Stimulated activated naive CD8-positive, alpha-beta T cell treated with anti-CD3 and anti-CD28 coated beads, Interleukin-15, Interleukin-2, amounts not matched to agents 100 ng/mL and 50 ng/mL, for 24 hours (primary cell): ENCODE data around the gene RELA.
"Not testable (repeated sequence)": the region's sequence is repeated elsewhere in the genome, so short reads cannot be mapped to it uniquely, and the experiment has no call there.

Experiments
- H3K27ac Mint-ChIP-seq: one replicate; pipeline ENCODE4 v1.8.0; 2021; ENCODE audit warnings: mild to moderate bottlenecking, mixed read lengths
- H3K27me3 Mint-ChIP-seq: one replicate; pipeline ENCODE4 v1.8.0; 2021; ENCODE audit warnings: mixed read lengths
- H3K36me3 Mint-ChIP-seq: one replicate; pipeline ENCODE4 v1.8.0; 2021; ENCODE audit warnings: low read depth, mixed read lengths
- H3K4me1 Mint-ChIP-seq: one replicate; pipeline ENCODE4 v1.8.0; 2021; ENCODE audit warnings: low read depth, mixed read lengths
- H3K4me3 Mint-ChIP-seq: one replicate; pipeline ENCODE4 v1.8.0; 2021; ENCODE audit warnings: mild to moderate bottlenecking, mixed read lengths
- H3K9me3 Mint-ChIP-seq: one replicate; pipeline ENCODE4 v1.8.0; 2021; ENCODE audit warnings: mixed read lengths

The RELA gene

GRCh38 chr11:65662799-65663638, at the start of gene RELA:
Gene RELA (minus strand): TSS chr11:65662916. CDS start chr11:65662832, 84 bp downstream.
- peak within 1 kb of the TSS; percentile 86 for H3K4me3 Mint-ChIP-seq
- no peaks in the 10 kb centered on the region for H3K9me3 Mint-ChIP-seq
- H3K4me1 Mint-ChIP-seq, result peaks cover 33% of the 10 kb centered on the region
- no peaks in the 10 kb centered on the region for H3K27me3 Mint-ChIP-seq
- H3K36me3 Mint-ChIP-seq, result peaks cover 33% of the 10 kb centered on the region
- H3K27ac Mint-ChIP-seq, result peak within 1 kb of the TSS; percentile 96

GRCh38 chr11:65711785-65712632, 49.3 kb upstream of the RELA start, which contains the start of gene KAT5:
Gene KAT5 (plus strand): TSS chr11:65712252. CDS start chr11:65712268, 16 bp downstream.
- H3K4me1 Mint-ChIP-seq, result peaks cover 32% of the 10 kb centered on the region
- H3K27me3 Mint-ChIP-seq, result no peaks in the 10 kb centered on the region
- H3K9me3 Mint-ChIP-seq, result no peaks in the 10 kb centered on the region
- peak within 1 kb of the TSS; percentile 89 for H3K4me3 Mint-ChIP-seq
- H3K27ac Mint-ChIP-seq, result peak within 1 kb of the TSS; percentile 99
- peaks cover 33% of the 10 kb centered on the region for H3K36me3 Mint-ChIP-seq

- Mint-ChIP-seq H3K4me1 (peaks cover 39% of the 10 kb centered on the region), H3K9me3 (no peaks in the 10 kb centered on the region), H3K36me3 (peaks cover 20% of the 10 kb centered on the region), H3K27me3 (no peaks in the 10 kb centered on the region), H3K27ac (peak overlapping the region; percentile 58), H3K4me3 (no peak overlapping the region)
These were observed 47.7 kb upstream of the RELA start for GRCh38 chr11:65710421-65710820.

- Mint-ChIP-seq H3K27me3 (no peaks in the 10 kb centered on the region), H3K4me3 (no peak overlapping the region), H3K9me3 (no peaks in the 10 kb centered on the region), H3K36me3 (peaks cover 14% of the 10 kb centered on the region), H3K27ac (no peak overlapping the region), H3K4me1 (peaks cover 39% of the 10 kb centered on the region)
These were observed 46.9 kb upstream of the RELA start for GRCh38 chr11:65709661-65710060.

GRCh38 chr11:65708451-65708850, 45.7 kb upstream of the RELA start:
- Mint-ChIP-seq H3K4me3 (no peak overlapping the region), H3K36me3 (peaks cover 3% of the 10 kb centered on the region), H3K9me3 (no peaks in the 10 kb centered on the region), H3K27me3 (no peaks in the 10 kb centered on the region), H3K27ac (no peak overlapping the region), H3K4me1 (peaks cover 31% of the 10 kb centered on the region)

- H3K4me3 Mint-ChIP-seq, H3K27ac Mint-ChIP-seq, H3K27me3 Mint-ChIP-seq, H3K36me3 Mint-ChIP-seq, H3K9me3 Mint-ChIP-seq: not testable (repeated sequence)
- H3K4me1 Mint-ChIP-seq, result peaks cover 22% of the 10 kb centered on the region
These were observed 44.3 kb upstream of the RELA start for GRCh38 chr11:65707002-65707401.

- not testable (repeated sequence) for H3K27ac Mint-ChIP-seq, H3K36me3 Mint-ChIP-seq, H3K27me3 Mint-ChIP-seq, H3K4me3 Mint-ChIP-seq, H3K9me3 Mint-ChIP-seq
- peaks cover 18% of the 10 kb centered on the region for H3K4me1 Mint-ChIP-seq
These were observed 43.6 kb upstream of the RELA start for GRCh38 chr11:65706303-65706763.

GRCh38 chr11:65703846-65704245, 41.1 kb upstream of the RELA start:
- Mint-ChIP-seq H3K27ac (no peak overlapping the region), H3K4me1 (peaks cover 8% of the 10 kb centered on the region), H3K36me3 (no peaks in the 10 kb centered on the region), H3K4me3 (no peak overlapping the region), H3K27me3 (no peaks in the 10 kb centered on the region), H3K9me3 (no peaks in the 10 kb centered on the region)

- Mint-ChIP-seq H3K36me3 (no peaks in the 10 kb centered on the region), H3K9me3 (no peaks in the 10 kb centered on the region), H3K27ac (no peak overlapping the region), H3K4me3 (no peak overlapping the region), H3K27me3 (no peaks in the 10 kb centered on the region), H3K4me1 (peaks cover 3% of the 10 kb centered on the region)
These were observed 39.0 kb upstream of the RELA start for GRCh38 chr11:65701686-65702085.

- no peaks in the 10 kb centered on the region for H3K36me3 Mint-ChIP-seq
- H3K4me3 Mint-ChIP-seq, result no peak overlapping the region
- H3K9me3 Mint-ChIP-seq, result no peaks in the 10 kb centered on the region
- H3K27me3 Mint-ChIP-seq, result no peaks in the 10 kb centered on the region
- no peak overlapping the region for H3K27ac Mint-ChIP-seq
- H3K4me1 Mint-ChIP-seq, result no peaks in the 10 kb centered on the region
These were observed 37.7 kb upstream of the RELA start for GRCh38 chr11:65700399-65700798.

GRCh38 chr11:65699306-65699705, 36.6 kb upstream of the RELA start:
- H3K9me3 Mint-ChIP-seq, result no peaks in the 10 kb centered on the region
- no peak overlapping the region for H3K4me3 Mint-ChIP-seq
- no peaks in the 10 kb centered on the region for H3K36me3 Mint-ChIP-seq
- H3K27me3 Mint-ChIP-seq, result no peaks in the 10 kb centered on the region
- H3K4me1 Mint-ChIP-seq, result no peaks in the 10 kb centered on the region
- no peak overlapping the region for H3K27ac Mint-ChIP-seq

- Mint-ChIP-seq H3K4me3 (no peak overlapping the region), H3K36me3 (no peaks in the 10 kb centered on the region), H3K4me1 (no peaks in the 10 kb centered on the region), H3K27ac (no peak overlapping the region), H3K27me3 (no peaks in the 10 kb centered on the region), H3K9me3 (no peaks in the 10 kb centered on the region)
These were observed 35.5 kb upstream of the RELA start for GRCh38 chr11:65698205-65698604.

GRCh38 chr11:65696802-65697552, 34.3 kb upstream of the RELA start:
- Mint-ChIP-seq H3K4me3 (no peak overlapping the region), H3K27ac (no peak overlapping the region), H3K27me3 (no peaks in the 10 kb centered on the region), H3K36me3 (no peaks in the 10 kb centered on the region), H3K9me3 (no peaks in the 10 kb centered on the region), H3K4me1 (no peaks in the 10 kb centered on the region)

- Mint-ChIP-seq H3K9me3 (no peaks in the 10 kb centered on the region), H3K36me3 (no peaks in the 10 kb centered on the region)
These were observed 32.9 kb upstream of the RELA start for GRCh38 chr11:65695459-65696241.

More at GRCh38 chr11:65695459-65696241, 32.9 kb upstream of the RELA start:
- Mint-ChIP-seq H3K27me3 (no peaks in the 10 kb centered on the region), H3K27ac (no peak overlapping the region), H3K4me3 (no peak overlapping the region), H3K4me1 (no peaks in the 10 kb centered on the region)
